Neuronal stem cell (in vitro differentiated cells): ENCODE data around the gene SYN1.

ENCODE experiments used
- DNase-seq: peaks from one replicate; pipeline ENCODE4 v3.0.0-alpha.2; 2013; ENCODE audit warnings: low spot score
- H2AFZ ChIP-seq: one replicate; pipeline ENCODE4 v1.6.1; 2013; ENCODE audit warnings: mild to moderate bottlenecking, low read length, inconsistent platforms
- H2AK5ac ChIP-seq: 2 replicates; pipeline ENCODE4 v1.6.1; 2013; ENCODE audit warnings: low read depth, mild to moderate bottlenecking, inconsistent platforms, low read length, moderate library complexity, mixed read lengths
- H2BK120ac ChIP-seq: 2 replicates; pipeline ENCODE4 v1.6.1; 2013; ENCODE audit warnings: low read depth, mild to moderate bottlenecking, inconsistent platforms, low read length, moderate library complexity, mixed read lengths
- H2BK12ac ChIP-seq: one replicate; pipeline ENCODE4 v1.6.1; 2013; ENCODE audit warnings: low read length, inconsistent platforms
- H2BK15ac ChIP-seq: 2 replicates; pipeline ENCODE4 v1.6.1; 2013; ENCODE audit warnings: mild to moderate bottlenecking, low read length, inconsistent platforms, mixed read lengths
- H2BK5ac ChIP-seq: one replicate; pipeline ENCODE4 v1.6.1; 2013; ENCODE audit warnings: inconsistent platforms, mild to moderate bottlenecking, low read length, moderate library complexity
- H3K14ac ChIP-seq: one replicate; pipeline ENCODE4 v1.6.1; 2013; ENCODE audit warnings: low read length, inconsistent platforms
- H3K18ac ChIP-seq: 2 replicates; pipeline ENCODE4 v1.6.1; 2013; ENCODE audit warnings: low read length, inconsistent platforms
- H3K23ac ChIP-seq: 2 replicates; pipeline ENCODE4 v1.6.1; 2013; ENCODE audit warnings: low read depth, mild to moderate bottlenecking, mixed read lengths, low read length, inconsistent platforms; ENCODE audit not compliant: poor library complexity
- H3K27ac ChIP-seq: replicated peaks from 3 replicates; pipeline ENCODE4 v1.5.1; 2013; ENCODE audit warnings: low read length, inconsistent platforms
- H3K27me3 ChIP-seq, 3 experiments: 2 replicates each; pipeline ENCODE4 v1.6.1; 2013; ENCODE audit warnings: low read length in 3 of 3, mild to moderate bottlenecking in 2 of 3, inconsistent platforms in 1 of 3, low read depth in 1 of 3, mixed read lengths in 1 of 3, moderate library complexity in 1 of 3; ENCODE audit not compliant: control insufficient read depth in 3 of 3, insufficient read depth in 3 of 3
- H3K36me3 ChIP-seq, 2 donors: replicated peaks in 1 of 2; 2 replicates each; pipeline ENCODE4 v1.6.1; 2013; ENCODE audit warnings: low read length in 2 of 2; ENCODE audit not compliant: control insufficient read depth in 2 of 2, insufficient read depth in 2 of 2
- H3K4ac ChIP-seq: 2 replicates; pipeline ENCODE4 v1.6.1; 2013; ENCODE audit warnings: inconsistent platforms, mild to moderate bottlenecking, low read length, moderate library complexity
- H3K4me1 ChIP-seq, 2 donors: 1 replicate in 1 of 2; 2 replicates in 1 of 2; pipeline ENCODE4 v1.6.1; 2013; ENCODE audit warnings: low read length in 2 of 2, low read depth in 1 of 2; ENCODE audit not compliant: control insufficient read depth in 2 of 2, insufficient read depth in 1 of 2
- H3K4me2 ChIP-seq: one replicate; pipeline ENCODE4 v1.6.1; 2013; ENCODE audit warnings: mild to moderate bottlenecking, low read length, inconsistent platforms; ENCODE audit not compliant: insufficient read depth, poor library complexity, severe bottlenecking
- H3K4me3 ChIP-seq, 2 donors: 2 replicates each; pipeline ENCODE4 v1.5.1; 2013; ENCODE audit warnings: low read length in 2 of 2, mild to moderate bottlenecking in 2 of 2, inconsistent platforms in 1 of 2, moderate library complexity in 1 of 2
- H3K79me1 ChIP-seq: one replicate; pipeline ENCODE4 v1.6.1; 2013; ENCODE audit warnings: low read depth, mild to moderate bottlenecking, inconsistent platforms, low read length, moderate library complexity
- H3K9ac ChIP-seq: one replicate; pipeline ENCODE4 v1.6.1; 2013; ENCODE audit warnings: mild to moderate bottlenecking, low read depth, low read length, inconsistent platforms; ENCODE audit not compliant: poor library complexity
- H3K9me3 ChIP-seq, 2 donors: replicated peaks in 1 of 2; 2 replicates each; pipeline versions ENCODE3 to v1.6.1; 2013; ENCODE audit warnings: low read length in 2 of 2, mild to moderate bottlenecking in 2 of 2, inconsistent platforms in 1 of 2, low read depth in 1 of 2, mixed read lengths in 1 of 2, moderate library complexity in 1 of 2; ENCODE audit not compliant: control insufficient read depth in 2 of 2, insufficient read depth in 1 of 2
- H4K8ac ChIP-seq: one replicate; pipeline ENCODE4 v1.6.1; 2013; ENCODE audit warnings: low read depth, mild to moderate bottlenecking, inconsistent platforms, low read length, moderate library complexity
- H4K91ac ChIP-seq: one replicate; pipeline ENCODE4 v1.6.1; 2013; ENCODE audit warnings: low read length, low read depth, mild to moderate bottlenecking, inconsistent platforms; ENCODE audit not compliant: poor library complexity
- WGBS, 2 donors: extraction: QIAGEN DNeasy Blood & Tissue Kit; methylation state at CpG; one replicate each; pipeline ENCODE4 v1.1.7; 2013; ENCODE audit warnings: missing lambda C conversion rate in 2 of 2, mixed read lengths in 1 of 2; ENCODE audit not compliant: insufficient read length in 2 of 2, insufficient replicate concordance in 1 of 2; ENCODE audit errors: extremely low coverage in 2 of 2; 5-methylcytosine and 5-hydroxymethylcytosine counted together

Gene SYN1

GRCh38 chrX:47581731-47582647 lies 37.7 kb downstream of the SYN1 start, which contains the start of gene TIMP1:
TIMP1 (plus strand) TSS chrX:47582436; CDS start chrX:47583416, 980 bp downstream.
- Histone ChIP-seq H2AK5ac (no peak within 1 kb of the TSS), H4K91ac (no peak within 1 kb of the TSS), H3K14ac (no peak within 1 kb of the TSS), H3K4me1 (no peaks in the 10 kb centered on the region), H2BK5ac (no peak within 1 kb of the TSS), H3K9me3 (no peaks in the 10 kb centered on the region), H4K8ac (peak within 1 kb of the TSS; percentile 98), H3K4ac (no peak within 1 kb of the TSS), H3K4me2 (peak within 1 kb of the TSS; percentile 25), H3K23ac (no peak within 1 kb of the TSS), H3K36me3 (peaks cover 0 to 18% of the 10 kb centered on the region in 2 donors), H3K4me3 (peak within 1 kb of the TSS; percentile 58 to 84), H2BK15ac (no peak within 1 kb of the TSS), H2AFZ (peak within 1 kb of the TSS; percentile 88), H3K27me3 (peaks cover 0 to 3% (median 0%) of the 10 kb centered on the region in 3 experiments), H3K9ac (peak within 1 kb of the TSS; percentile 77), H3K79me1 (no peaks in the 10 kb centered on the region), H2BK12ac (no peak within 1 kb of the TSS), H2BK120ac (no peak within 1 kb of the TSS), H3K18ac (peak within 1 kb of the TSS; percentile 91), H3K27ac (no peak within 1 kb of the TSS)
- no CpG with 5 or more reads among the region's 28 CpGs for WGBS, 2 donors
- peak; percentile 56 for DNase-seq

GRCh38 chrX:47579537-47579936 lies 40.1 kb downstream of the SYN1 start:
- Histone ChIP-seq H2BK12ac (no peak overlapping the region), H4K8ac (no peak overlapping the region), H3K36me3 (peaks cover 0 to 1% of the 10 kb centered on the region in 2 donors), H3K4me3 (no peak overlapping the region), H3K27ac (no peak overlapping the region), H2AK5ac (no peak overlapping the region), H3K9me3 (no peaks in the 10 kb centered on the region), H3K4ac (no peak overlapping the region), H2BK15ac (no peak overlapping the region), H2BK5ac (no peak overlapping the region), H3K27me3 (peaks cover 0 to under 1% (median 0%) of the 10 kb centered on the region in 3 experiments), H2AFZ (no peak overlapping the region), H4K91ac (no peak overlapping the region), H3K4me1 (peaks cover 0 to 5% of the 10 kb centered on the region in 2 donors), H3K9ac (no peak overlapping the region), H3K79me1 (no peaks in the 10 kb centered on the region), H3K23ac (no peak overlapping the region), H3K18ac (no peak overlapping the region), H3K14ac (no peak overlapping the region), H3K4me2 (no peak overlapping the region), H2BK120ac (no peak overlapping the region)
- WGBS, 2 donors, result no CpG with 5 or more reads among the region's 9 CpGs
- DNase-seq, result no peak

GRCh38 chrX:47578692-47579091 lies 41.0 kb downstream of the SYN1 start:
- DNase-seq, result no peak
- H3K18ac ChIP-seq, result no peak overlapping the region
- H3K9ac ChIP-seq, result peak overlapping the region; percentile 21
- peaks cover 0 to 5% of the 10 kb centered on the region in 2 donors for H3K4me1 ChIP-seq
- no peaks in the 10 kb centered on the region for H3K9me3 ChIP-seq
- H2AK5ac ChIP-seq, result no peak overlapping the region
- no peak overlapping the region for H2BK5ac ChIP-seq
- no peak overlapping the region for H3K4ac ChIP-seq
- no peak overlapping the region for H3K23ac ChIP-seq
- H4K91ac ChIP-seq, result no peak overlapping the region
- no peaks in the 10 kb centered on the region for H3K36me3 ChIP-seq
- H3K4me3 ChIP-seq, result no peak overlapping the region
- no peak overlapping the region for H2BK12ac ChIP-seq
- H3K4me2 ChIP-seq, result no peak overlapping the region
- H2AFZ ChIP-seq, result no peak overlapping the region
- no peak overlapping the region for H2BK15ac ChIP-seq
- no peaks in the 10 kb centered on the region for H3K27me3 ChIP-seq
- peaks cover 2% of the 10 kb centered on the region for H3K79me1 ChIP-seq
- no peak overlapping the region for H3K27ac ChIP-seq
- no peak overlapping the region for H2BK120ac ChIP-seq
- no peak overlapping the region for H3K14ac ChIP-seq
- no peak overlapping the region for H4K8ac ChIP-seq
- WGBS, 2 donors, result no CpG with 5 or more reads among the region's 16 CpGs

GRCh38 chrX:47577901-47578300 lies 41.8 kb downstream of the SYN1 start:
- Histone ChIP-seq H2AK5ac (no peak overlapping the region), H2BK12ac (no peak overlapping the region), H2BK5ac (no peak overlapping the region), H3K18ac (no peak overlapping the region), H4K8ac (no peak overlapping the region), H3K9ac (peak overlapping the region; percentile 21), H3K27me3 (no peaks in the 10 kb centered on the region), H3K27ac (no peak overlapping the region), H2BK120ac (no peak overlapping the region), H3K36me3 (no peaks in the 10 kb centered on the region), H3K14ac (no peak overlapping the region), H4K91ac (no peak overlapping the region), H2BK15ac (no peak overlapping the region), H3K79me1 (peaks cover 2% of the 10 kb centered on the region), H3K4me1 (peaks cover 0 to 11% of the 10 kb centered on the region in 2 donors), H3K4ac (no peak overlapping the region), H3K23ac (no peak overlapping the region), H3K9me3 (no peaks in the 10 kb centered on the region), H3K4me3 (no peak overlapping the region), H3K4me2 (no peak overlapping the region), H2AFZ (no peak overlapping the region)
- no CpG with 5 or more reads among the region's 3 CpGs for WGBS, 2 donors
- no peak for DNase-seq
